Neural cell (in vitro differentiated cells): ENCODE measurements around the gene BCAS2. TPM values are rescaled to one million over a fixed set of nuclear protein-coding genes. Genes with fewer than 3 reads are reported as not detected.

ENCODE experiments used
- H2AFZ ChIP-seq: fragments of 200-600, 300-800 bp; sonication (generic), shearing (Covaris generic); 2 replicates; pipeline ENCODE4 v1.6.0; 2014; ENCODE audit warnings: low read depth, mild to moderate bottlenecking, antibody characterized with exemption, low read length, moderate library complexity
- H3F3A ChIP-seq: fragments of 200-600 bp; shearing (Covaris generic); 2 replicates; pipeline ENCODE4 v1.6.1; 2016; ENCODE audit warnings: mild to moderate bottlenecking, moderate library complexity, mixed read lengths, antibody characterized with exemption, low read length; ENCODE audit not compliant: insufficient read depth, poor library complexity, severe bottlenecking
- H3K27ac ChIP-seq: fragments of 200-600, 300-800 bp; sonication (generic), shearing (Covaris generic); 2 replicates; pipeline ENCODE4 v1.5.1; 2014; ENCODE audit warnings: mild to moderate bottlenecking, low read length, moderate library complexity
- H3K27me3 ChIP-seq: fragments of 300-800, 200-600 bp; sonication (generic), shearing (Covaris generic); 2 replicates; pipeline ENCODE4 v1.6.0; 2014; ENCODE audit warnings: mild to moderate bottlenecking, low read depth, low read length, moderate library complexity; ENCODE audit not compliant: insufficient read depth
- H3K36me3 ChIP-seq: fragments of 300-800, 200-600 bp; sonication (generic), shearing (Covaris generic); 2 replicates; pipeline ENCODE4 v1.5.1; 2014; ENCODE audit warnings: mild to moderate bottlenecking, antibody characterized with exemption, low read length, moderate library complexity; ENCODE audit not compliant: insufficient read depth
- H3K4me2 ChIP-seq: fragments of 300-800, 200-600 bp; sonication (generic), shearing (Covaris generic); 2 replicates; pipeline ENCODE4 v1.6.0; 2014; ENCODE audit warnings: mild to moderate bottlenecking, low read length
- H3K4me3 ChIP-seq: fragments of 300-800, 200-600 bp; sonication (generic), shearing (Covaris generic); 2 replicates; pipeline ENCODE4 v1.5.1; 2014; ENCODE audit warnings: mild to moderate bottlenecking, low read length, moderate library complexity
- H3K79me2 ChIP-seq: fragments of 200-600 bp; shearing (Covaris generic); replicated peaks from 2 replicates; pipeline ENCODE4 v1.6.0; 2014; ENCODE audit warnings: mild to moderate bottlenecking, low read length, moderate library complexity; ENCODE audit not compliant: insufficient read depth
- H3K9ac ChIP-seq: fragments of 300-800, 200-600 bp; sonication (generic), shearing (Covaris generic); 2 replicates; pipeline ENCODE4 v1.6.1; 2016; ENCODE audit warnings: mild to moderate bottlenecking, low read length, mixed read lengths
- H3K9me2 ChIP-seq: fragments of 200-600 bp; shearing (Covaris generic); 2 replicates; pipeline ENCODE4 v1.6.1; 2016; ENCODE audit warnings: mild to moderate bottlenecking, low read length, mixed read lengths; ENCODE audit not compliant: insufficient read depth
- H3K9me3 ChIP-seq: fragments of 200-600, 300-800 bp; sonication (generic), shearing (Covaris generic); 2 replicates; pipeline ENCODE4 v1.6.1; 2016; ENCODE audit warnings: mild to moderate bottlenecking, mixed run types, low read length, moderate library complexity, mixed read lengths
- H4K20me1 ChIP-seq: fragments of 200-600 bp; shearing (Covaris generic); 2 replicates; pipeline ENCODE4 v1.6.1; 2016; ENCODE audit warnings: mild to moderate bottlenecking, mixed run types; ENCODE audit not compliant: insufficient read depth
- CTCF ChIP-seq: fragments of 450-650 bp; IDR thresholded peaks from 2 replicates; pipeline ENCODE4 v1.5.1; 2014; ENCODE audit warnings: antibody characterized with exemption, mild to moderate bottlenecking, moderate library complexity; ENCODE audit not compliant: poor library complexity, severe bottlenecking
- EP300 ChIP-seq: fragments of 450-650 bp; conservative IDR thresholded peaks from 2 replicates; pipeline ENCODE4 v1.6.1; 2014; ENCODE audit warnings: antibody characterized with exemption, mild to moderate bottlenecking, moderate library complexity; ENCODE audit not compliant: poor library complexity, severe bottlenecking
- EZH2 ChIP-seq: fragments of 200-600, 300-800 bp; shearing (Covaris generic), sonication (generic); IDR thresholded peaks from 2 replicates; pipeline ENCODE4 v1.6.1; 2014; ENCODE audit warnings: antibody characterized with exemption, low read length, borderline replicate concordance, mild to moderate bottlenecking; ENCODE audit not compliant: insufficient read depth, poor library complexity, severe bottlenecking
- MXI1 ChIP-seq: fragments of 450-650 bp; conservative IDR thresholded peaks from 2 replicates; pipeline ENCODE4 v1.6.1; 2014; ENCODE audit warnings: antibody characterized with exemption, mild to moderate bottlenecking; ENCODE audit not compliant: poor library complexity, severe bottlenecking
- POLR2AphosphoS5 ChIP-seq: IDR thresholded peaks from 2 replicates; pipeline ENCODE4 v1.6.1; 2012
- RAD21 ChIP-seq: fragments of 450-650 bp; conservative IDR thresholded peaks from 2 replicates; pipeline ENCODE4 v1.6.1; 2014; ENCODE audit warnings: antibody characterized with exemption, mild to moderate bottlenecking, moderate library complexity
- REST ChIP-seq: IDR thresholded peaks from 2 replicates; pipeline ENCODE4 v1.6.1; 2012; ENCODE audit warnings: borderline replicate concordance
- SMC3 ChIP-seq: fragments of 450-650 bp; conservative IDR thresholded peaks from 2 replicates; pipeline ENCODE4 v1.6.1; 2014; ENCODE audit warnings: antibody characterized with exemption, mild to moderate bottlenecking, moderate library complexity; ENCODE audit not compliant: poor library complexity
- TAF1 ChIP-seq: IDR thresholded peaks from 2 replicates; pipeline ENCODE4 v1.6.1; 2012; ENCODE audit warnings: low read depth
- polyA plus RNA-seq: library from polyadenylated mRNA; depleted of rRNA; stranded (reverse); fragments of >200 nt; gene quantifications from 2 replicates; pipeline ENCODE4 v1.2.3, GENCODE V29; 2014

BCAS2 gene
- polyA plus RNA-seq, 1 donor from 2014 or later, result 149 TPM

GRCh38 chr1:114549137-114549536 lies 32.3 kb downstream of the BCAS2 start:
- Histone ChIP-seq H3K4me3 (no peak overlapping the region), H3K27ac (no peak overlapping the region), H4K20me1 (no peaks in the 10 kb centered on the region), H3K36me3 (no peaks in the 10 kb centered on the region), H3K4me2 (no peak overlapping the region), H2AFZ (no peak overlapping the region), H3K79me2 (no peaks in the 10 kb centered on the region), H3K9ac (no peak overlapping the region), H3K27me3 (no peaks in the 10 kb centered on the region), H3K9me3 (no peaks in the 10 kb centered on the region), H3K9me2 (no peaks in the 10 kb centered on the region), H3F3A (no peaks in the 10 kb centered on the region)
- no peak for TF ChIP-seq SMC3
- TF ChIP-seq EP300, result no peak
- no peak for TF ChIP-seq EZH2
- no peak for TF ChIP-seq TAF1
- TF ChIP-seq CTCF, result no peak
- no peak for TF ChIP-seq RAD21
- no peak for TF ChIP-seq POLR2AphosphoS5
- no peak for TF ChIP-seq REST
- TF ChIP-seq MXI1, result no peak

- no peak overlapping the region for H3K9ac ChIP-seq
- H3K4me2 ChIP-seq, result no peak overlapping the region
- H4K20me1 ChIP-seq, result no peaks in the 10 kb centered on the region
- H3K9me2 ChIP-seq, result no peaks in the 10 kb centered on the region
- no peaks in the 10 kb centered on the region for H3K79me2 ChIP-seq
- H3K4me3 ChIP-seq, result no peak overlapping the region
- H3K36me3 ChIP-seq, result no peaks in the 10 kb centered on the region
- H3K27ac ChIP-seq, result no peak overlapping the region
- H3F3A ChIP-seq, result no peaks in the 10 kb centered on the region
- H2AFZ ChIP-seq, result no peak overlapping the region
- no peaks in the 10 kb centered on the region for H3K9me3 ChIP-seq
- H3K27me3 ChIP-seq, result no peaks in the 10 kb centered on the region
- TF ChIP-seq REST (no peak), RAD21 (no peak), EZH2 (no peak), POLR2AphosphoS5 (no peak), TAF1 (no peak), EP300 (no peak), CTCF (no peak), MXI1 (no peak), SMC3 (no peak)
Measured at GRCh38 chr1:114547076-114547475, 34.3 kb downstream of the BCAS2 start.
